Chondrocyte (in vitro differentiated cells): ENCODE measurements around the gene ING2. TPM values are rescaled to one million over a fixed set of nuclear protein-coding genes. Genes with fewer than 3 reads are reported as not detected.
"Not testable (repeated sequence)": the region's sequence is repeated elsewhere in the genome, so short reads cannot be mapped to it uniquely, and the experiment has no call there.

ENCODE experiments used
- DNase-seq: peaks from one replicate; pipeline ENCODE4 v3.0.0; 2021; ENCODE audit warnings: mixed read lengths, low spot score
- H3K27ac Mint-ChIP-seq: one replicate; pipeline ENCODE4 v1.8.0; 2021; ENCODE audit warnings: mild to moderate bottlenecking, moderate library complexity, mixed read lengths; ENCODE audit not compliant: unreplicated experiment
- H3K27me3 Mint-ChIP-seq: 2 replicates; pipeline ENCODE4 v1.8.0; 2021; ENCODE audit warnings: low read depth, mixed read lengths
- H3K36me3 Mint-ChIP-seq: 2 replicates; pipeline ENCODE4 v1.8.0; 2021; ENCODE audit warnings: low read depth, mixed read lengths
- H3K4me1 Mint-ChIP-seq: 2 replicates; pipeline ENCODE4 v1.8.0; 2021; ENCODE audit warnings: low read depth, mild to moderate bottlenecking, mixed read lengths
- H3K4me3 Mint-ChIP-seq: one replicate; pipeline ENCODE4 v1.8.0; 2021; ENCODE audit warnings: mild to moderate bottlenecking, moderate library complexity, mixed read lengths; ENCODE audit not compliant: unreplicated experiment
- H3K9me3 Mint-ChIP-seq: 2 replicates; pipeline ENCODE4 v1.8.0; 2021; ENCODE audit warnings: low read depth, mixed read lengths
- long read RNA-seq: library from polyadenylated mRNA; stranded (forward); transcript quantifications from one replicate; pipeline ENCODE4 v2.0.0, GENCODE V29; 2021
- total RNA-seq: library from RNA; stranded (reverse); gene quantifications from 3 replicates; pipeline ENCODE4 v1.2.1, GENCODE V29; 2021
- TF ChIP-seq, protein P1 (sequence below): fragments of 200-600 bp; sonication (generic); IDR thresholded peaks from 2 replicates; pipeline ENCODE4 v1.5.0; 2021; ENCODE audit warnings: antibody characterized with exemption, mild to moderate bottlenecking, moderate library complexity

ING2 gene, protein sequence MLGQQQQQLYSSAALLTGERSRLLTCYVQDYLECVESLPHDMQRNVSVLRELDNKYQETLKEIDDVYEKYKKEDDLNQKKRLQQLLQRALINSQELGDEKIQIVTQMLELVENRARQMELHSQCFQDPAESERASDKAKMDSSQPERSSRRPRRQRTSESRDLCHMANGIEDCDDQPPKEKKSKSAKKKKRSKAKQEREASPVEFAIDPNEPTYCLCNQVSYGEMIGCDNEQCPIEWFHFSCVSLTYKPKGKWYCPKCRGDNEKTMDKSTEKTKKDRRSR
- 10.3 to 14.2 TPM (median 11.0 TPM) in 3 replicates for total RNA-seq
- long read RNA-seq, transcript ING2-201 (2 exons, 1,189 nt) = major isoform, 13 of 54 reads
- long read RNA-seq, partial matches to known transcripts = 0 of 54 reads
- long read RNA-seq, other reads (novel, unspliced or antisense) = 41 of 54 reads

DNA sequence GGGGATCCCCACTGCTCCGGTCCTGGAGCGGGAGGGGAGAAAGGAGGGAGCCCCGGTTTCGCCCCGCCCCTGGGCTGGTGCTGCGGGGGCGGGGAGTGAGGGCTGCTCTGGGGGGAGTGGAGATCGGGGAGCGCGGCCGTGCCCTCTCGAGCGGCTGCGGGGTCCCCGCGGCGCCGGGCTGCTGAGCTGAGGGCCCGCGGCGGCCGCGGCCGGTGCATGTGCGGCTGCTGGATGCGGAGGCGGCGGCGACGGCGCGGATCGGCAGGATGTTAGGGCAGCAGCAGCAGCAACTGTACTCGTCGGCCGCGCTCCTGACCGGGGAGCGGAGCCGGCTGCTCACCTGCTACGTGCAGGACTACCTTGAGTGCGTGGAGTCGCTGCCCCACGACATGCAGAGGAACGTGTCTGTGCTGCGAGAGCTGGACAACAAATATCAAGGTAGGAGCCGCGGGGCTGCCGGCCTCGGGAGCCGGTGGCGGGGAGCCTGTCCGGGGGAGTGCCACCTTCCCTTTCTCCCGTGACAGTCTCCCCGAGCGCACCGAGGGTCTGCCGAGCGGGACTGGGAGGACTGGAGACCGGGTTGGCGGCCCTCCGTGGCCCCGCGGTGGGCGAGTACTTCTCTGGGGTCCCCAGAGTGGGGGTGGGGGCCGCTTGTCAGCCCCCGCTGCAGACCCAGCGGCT lies at the start of gene ING2:
Gene ING2 (plus strand): TSS at position 129 of the 681 bp plus-strand sequence. CDS start 138 bp downstream, at position 267.
- peak; percentile 93 for DNase-seq
- Mint-ChIP-seq H3K36me3 (no peaks in the 10 kb centered on the region), H3K4me1 (peaks cover 32% of the 10 kb centered on the region), H3K27me3 (no peaks in the 10 kb centered on the region), H3K9me3 (no peaks in the 10 kb centered on the region), H3K27ac (peak within 1 kb of the TSS; percentile 98), H3K4me3 (peak within 1 kb of the TSS; percentile 89)
- TF ChIP-seq, protein P1, sequence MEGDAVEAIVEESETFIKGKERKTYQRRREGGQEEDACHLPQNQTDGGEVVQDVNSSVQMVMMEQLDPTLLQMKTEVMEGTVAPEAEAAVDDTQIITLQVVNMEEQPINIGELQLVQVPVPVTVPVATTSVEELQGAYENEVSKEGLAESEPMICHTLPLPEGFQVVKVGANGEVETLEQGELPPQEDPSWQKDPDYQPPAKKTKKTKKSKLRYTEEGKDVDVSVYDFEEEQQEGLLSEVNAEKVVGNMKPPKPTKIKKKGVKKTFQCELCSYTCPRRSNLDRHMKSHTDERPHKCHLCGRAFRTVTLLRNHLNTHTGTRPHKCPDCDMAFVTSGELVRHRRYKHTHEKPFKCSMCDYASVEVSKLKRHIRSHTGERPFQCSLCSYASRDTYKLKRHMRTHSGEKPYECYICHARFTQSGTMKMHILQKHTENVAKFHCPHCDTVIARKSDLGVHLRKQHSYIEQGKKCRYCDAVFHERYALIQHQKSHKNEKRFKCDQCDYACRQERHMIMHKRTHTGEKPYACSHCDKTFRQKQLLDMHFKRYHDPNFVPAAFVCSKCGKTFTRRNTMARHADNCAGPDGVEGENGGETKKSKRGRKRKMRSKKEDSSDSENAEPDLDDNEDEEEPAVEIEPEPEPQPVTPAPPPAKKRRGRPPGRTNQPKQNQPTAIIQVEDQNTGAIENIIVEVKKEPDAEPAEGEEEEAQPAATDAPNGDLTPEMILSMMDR = no peak

DNA sequence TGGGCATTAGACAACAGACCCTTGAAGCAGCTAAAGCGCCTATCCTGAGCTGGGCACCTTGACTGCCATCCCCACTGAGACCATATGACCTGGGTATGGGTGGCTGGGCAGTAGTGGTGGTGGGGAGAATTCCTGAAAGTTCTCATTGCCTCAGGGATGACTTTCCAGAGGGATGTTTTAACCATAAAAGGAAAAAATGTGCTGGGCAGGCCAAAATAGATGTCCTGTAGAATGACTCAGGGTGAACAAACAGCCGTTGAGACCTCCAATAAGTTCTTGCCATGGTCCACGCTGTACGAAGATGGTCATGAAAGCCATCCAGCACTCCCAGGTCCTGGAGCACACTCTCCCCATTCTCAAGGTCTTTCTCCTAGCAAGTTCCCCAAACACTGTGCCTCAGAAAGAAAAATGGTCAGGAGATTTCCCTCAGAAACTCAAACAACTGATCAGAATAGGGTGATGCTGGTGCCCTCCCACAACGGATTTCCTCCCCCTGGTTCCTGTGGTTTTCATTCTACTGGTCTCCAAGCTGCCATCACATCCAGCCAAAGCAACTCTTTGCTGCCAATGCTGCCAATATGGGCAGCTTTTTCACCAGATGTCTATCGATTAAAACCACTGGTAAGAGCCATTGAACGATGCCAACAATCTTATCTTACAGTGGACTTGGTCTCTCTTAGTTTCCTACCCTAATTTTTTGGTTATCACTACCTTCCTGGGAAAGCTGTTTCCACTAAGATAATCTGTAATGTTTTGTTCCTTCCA lies 49.2 kb upstream of the ING2 start:
- Mint-ChIP-seq H3K36me3 (peaks cover 1% of the 10 kb centered on the region), H3K9me3 (peaks cover 7% of the 10 kb centered on the region), H3K27me3 (no peaks in the 10 kb centered on the region), H3K4me1 (peaks cover 5% of the 10 kb centered on the region), H3K27ac (no peak overlapping the region), H3K4me3 (no peak overlapping the region)
- TF ChIP-seq, protein P1 = no peak
- DNase-seq = no peak

DNA sequence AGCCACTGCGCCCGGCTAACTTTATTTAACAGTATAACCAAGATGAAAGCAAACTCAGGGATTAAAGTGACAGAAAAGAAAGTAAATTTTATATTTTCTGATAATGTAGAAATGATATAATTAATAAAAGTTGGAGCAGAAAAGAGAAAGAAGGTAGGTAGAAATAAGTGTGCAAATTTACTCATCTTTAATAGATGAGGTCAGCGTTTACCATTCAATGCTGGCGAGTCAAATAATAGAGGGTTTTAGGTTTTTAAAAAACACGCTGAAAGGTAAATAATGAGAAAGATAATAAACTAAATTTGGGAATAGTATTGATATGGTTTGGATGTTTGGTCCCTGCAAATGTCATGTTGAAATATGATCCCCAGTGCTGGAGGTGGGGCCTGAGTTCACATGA lies 46.9 kb upstream of the ING2 start:
- Mint-ChIP-seq H3K4me3 (no peak overlapping the region), H3K4me1 (peaks cover 5% of the 10 kb centered on the region), H3K36me3 (no peaks in the 10 kb centered on the region), H3K27me3 (no peaks in the 10 kb centered on the region), H3K27ac (no peak overlapping the region), H3K9me3 (peaks cover 7% of the 10 kb centered on the region)
- TF ChIP-seq, protein P1 = no peak
- DNase-seq = no peak

DNA sequence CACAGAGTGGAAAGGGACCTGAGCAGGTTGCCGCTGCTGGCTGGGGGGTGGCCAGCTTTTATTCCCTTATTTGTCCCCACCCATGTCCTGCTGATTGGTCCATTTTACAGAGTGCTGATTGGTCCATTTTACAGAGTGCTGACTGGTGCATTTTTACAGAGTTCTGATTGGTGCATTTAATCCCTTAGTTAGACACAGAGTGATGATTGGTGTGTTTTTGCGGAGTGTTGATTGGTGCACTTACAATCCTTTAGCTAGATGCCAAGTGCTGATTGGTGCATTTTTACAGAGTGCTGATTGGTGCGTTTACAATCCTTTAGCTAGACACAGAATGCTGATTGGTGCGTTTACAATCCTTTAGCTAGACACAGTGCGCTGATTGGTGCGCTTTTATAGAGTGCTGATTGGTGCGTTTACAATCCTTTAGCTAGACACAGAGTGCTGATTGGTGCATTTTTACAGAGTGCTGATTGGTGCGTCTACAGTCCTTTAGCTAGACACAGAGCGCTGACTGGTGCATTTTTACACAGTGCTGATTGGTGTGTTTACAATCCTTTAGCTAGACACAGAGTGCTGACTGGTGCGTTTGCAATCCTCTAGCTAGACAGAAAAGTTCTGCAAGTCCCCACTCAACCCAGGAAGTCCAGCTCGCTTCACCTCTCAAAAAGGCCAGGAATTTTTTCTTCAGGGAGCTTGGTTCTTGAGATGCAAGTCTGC lies 40.8 kb upstream of the ING2 start:
- H3K27me3 Mint-ChIP-seq, H3K4me3 Mint-ChIP-seq, H3K4me1 Mint-ChIP-seq, H3K9me3 Mint-ChIP-seq, DNase-seq, H3K36me3 Mint-ChIP-seq, H3K27ac Mint-ChIP-seq: not testable (repeated sequence)

DNA sequence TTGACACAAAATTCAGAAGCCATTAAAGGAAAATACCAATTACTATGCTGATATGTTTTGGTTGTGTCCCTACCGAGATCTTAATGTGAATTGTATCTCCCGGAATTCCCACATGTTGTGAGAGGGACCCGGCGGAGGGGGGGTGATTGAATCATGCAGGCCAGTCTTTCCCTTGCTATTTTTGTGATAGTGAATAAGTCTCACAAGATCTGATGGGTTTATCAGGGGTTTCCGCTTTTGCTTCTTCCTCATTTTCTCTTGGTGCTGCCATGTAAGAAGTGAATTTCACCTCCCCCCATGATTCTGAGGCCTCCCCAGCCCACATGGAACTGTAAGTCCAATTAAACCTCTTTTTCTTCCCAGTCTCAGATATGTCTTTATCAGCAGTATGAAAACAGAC lies 39.0 kb upstream of the ING2 start:
- not testable (repeated sequence) for DNase-seq, H3K27me3 Mint-ChIP-seq, H3K36me3 Mint-ChIP-seq, H3K4me3 Mint-ChIP-seq, H3K4me1 Mint-ChIP-seq, H3K9me3 Mint-ChIP-seq
- H3K27ac Mint-ChIP-seq = peak overlapping the region; percentile 42
